Measurements from ENCODE around the gene SEC31B. TPM values are rescaled to one million over a fixed set of nuclear protein-coding genes. Genes with fewer than 3 reads are reported as not detected.

Gene SEC31B
- total and polyA plus RNA-seq, 2 experiments from 2014 or later = 2.9 to 6.7 TPM

- H3K9me2 ChIP-seq (ENCODE audit: insufficient read depth) = no peaks in the 10 kb centered on the region
- no peaks in the 10 kb centered on the region for H3K79me2 ChIP-seq (replicated peaks; ENCODE audit: insufficient read depth)
- TF ChIP-seq, protein P1, sequence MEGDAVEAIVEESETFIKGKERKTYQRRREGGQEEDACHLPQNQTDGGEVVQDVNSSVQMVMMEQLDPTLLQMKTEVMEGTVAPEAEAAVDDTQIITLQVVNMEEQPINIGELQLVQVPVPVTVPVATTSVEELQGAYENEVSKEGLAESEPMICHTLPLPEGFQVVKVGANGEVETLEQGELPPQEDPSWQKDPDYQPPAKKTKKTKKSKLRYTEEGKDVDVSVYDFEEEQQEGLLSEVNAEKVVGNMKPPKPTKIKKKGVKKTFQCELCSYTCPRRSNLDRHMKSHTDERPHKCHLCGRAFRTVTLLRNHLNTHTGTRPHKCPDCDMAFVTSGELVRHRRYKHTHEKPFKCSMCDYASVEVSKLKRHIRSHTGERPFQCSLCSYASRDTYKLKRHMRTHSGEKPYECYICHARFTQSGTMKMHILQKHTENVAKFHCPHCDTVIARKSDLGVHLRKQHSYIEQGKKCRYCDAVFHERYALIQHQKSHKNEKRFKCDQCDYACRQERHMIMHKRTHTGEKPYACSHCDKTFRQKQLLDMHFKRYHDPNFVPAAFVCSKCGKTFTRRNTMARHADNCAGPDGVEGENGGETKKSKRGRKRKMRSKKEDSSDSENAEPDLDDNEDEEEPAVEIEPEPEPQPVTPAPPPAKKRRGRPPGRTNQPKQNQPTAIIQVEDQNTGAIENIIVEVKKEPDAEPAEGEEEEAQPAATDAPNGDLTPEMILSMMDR (conservative IDR thresholded peaks at IDR 0.05; ENCODE audit: low read depth in 2 of 2) = no peak
- TF ChIP-seq, protein P2, sequence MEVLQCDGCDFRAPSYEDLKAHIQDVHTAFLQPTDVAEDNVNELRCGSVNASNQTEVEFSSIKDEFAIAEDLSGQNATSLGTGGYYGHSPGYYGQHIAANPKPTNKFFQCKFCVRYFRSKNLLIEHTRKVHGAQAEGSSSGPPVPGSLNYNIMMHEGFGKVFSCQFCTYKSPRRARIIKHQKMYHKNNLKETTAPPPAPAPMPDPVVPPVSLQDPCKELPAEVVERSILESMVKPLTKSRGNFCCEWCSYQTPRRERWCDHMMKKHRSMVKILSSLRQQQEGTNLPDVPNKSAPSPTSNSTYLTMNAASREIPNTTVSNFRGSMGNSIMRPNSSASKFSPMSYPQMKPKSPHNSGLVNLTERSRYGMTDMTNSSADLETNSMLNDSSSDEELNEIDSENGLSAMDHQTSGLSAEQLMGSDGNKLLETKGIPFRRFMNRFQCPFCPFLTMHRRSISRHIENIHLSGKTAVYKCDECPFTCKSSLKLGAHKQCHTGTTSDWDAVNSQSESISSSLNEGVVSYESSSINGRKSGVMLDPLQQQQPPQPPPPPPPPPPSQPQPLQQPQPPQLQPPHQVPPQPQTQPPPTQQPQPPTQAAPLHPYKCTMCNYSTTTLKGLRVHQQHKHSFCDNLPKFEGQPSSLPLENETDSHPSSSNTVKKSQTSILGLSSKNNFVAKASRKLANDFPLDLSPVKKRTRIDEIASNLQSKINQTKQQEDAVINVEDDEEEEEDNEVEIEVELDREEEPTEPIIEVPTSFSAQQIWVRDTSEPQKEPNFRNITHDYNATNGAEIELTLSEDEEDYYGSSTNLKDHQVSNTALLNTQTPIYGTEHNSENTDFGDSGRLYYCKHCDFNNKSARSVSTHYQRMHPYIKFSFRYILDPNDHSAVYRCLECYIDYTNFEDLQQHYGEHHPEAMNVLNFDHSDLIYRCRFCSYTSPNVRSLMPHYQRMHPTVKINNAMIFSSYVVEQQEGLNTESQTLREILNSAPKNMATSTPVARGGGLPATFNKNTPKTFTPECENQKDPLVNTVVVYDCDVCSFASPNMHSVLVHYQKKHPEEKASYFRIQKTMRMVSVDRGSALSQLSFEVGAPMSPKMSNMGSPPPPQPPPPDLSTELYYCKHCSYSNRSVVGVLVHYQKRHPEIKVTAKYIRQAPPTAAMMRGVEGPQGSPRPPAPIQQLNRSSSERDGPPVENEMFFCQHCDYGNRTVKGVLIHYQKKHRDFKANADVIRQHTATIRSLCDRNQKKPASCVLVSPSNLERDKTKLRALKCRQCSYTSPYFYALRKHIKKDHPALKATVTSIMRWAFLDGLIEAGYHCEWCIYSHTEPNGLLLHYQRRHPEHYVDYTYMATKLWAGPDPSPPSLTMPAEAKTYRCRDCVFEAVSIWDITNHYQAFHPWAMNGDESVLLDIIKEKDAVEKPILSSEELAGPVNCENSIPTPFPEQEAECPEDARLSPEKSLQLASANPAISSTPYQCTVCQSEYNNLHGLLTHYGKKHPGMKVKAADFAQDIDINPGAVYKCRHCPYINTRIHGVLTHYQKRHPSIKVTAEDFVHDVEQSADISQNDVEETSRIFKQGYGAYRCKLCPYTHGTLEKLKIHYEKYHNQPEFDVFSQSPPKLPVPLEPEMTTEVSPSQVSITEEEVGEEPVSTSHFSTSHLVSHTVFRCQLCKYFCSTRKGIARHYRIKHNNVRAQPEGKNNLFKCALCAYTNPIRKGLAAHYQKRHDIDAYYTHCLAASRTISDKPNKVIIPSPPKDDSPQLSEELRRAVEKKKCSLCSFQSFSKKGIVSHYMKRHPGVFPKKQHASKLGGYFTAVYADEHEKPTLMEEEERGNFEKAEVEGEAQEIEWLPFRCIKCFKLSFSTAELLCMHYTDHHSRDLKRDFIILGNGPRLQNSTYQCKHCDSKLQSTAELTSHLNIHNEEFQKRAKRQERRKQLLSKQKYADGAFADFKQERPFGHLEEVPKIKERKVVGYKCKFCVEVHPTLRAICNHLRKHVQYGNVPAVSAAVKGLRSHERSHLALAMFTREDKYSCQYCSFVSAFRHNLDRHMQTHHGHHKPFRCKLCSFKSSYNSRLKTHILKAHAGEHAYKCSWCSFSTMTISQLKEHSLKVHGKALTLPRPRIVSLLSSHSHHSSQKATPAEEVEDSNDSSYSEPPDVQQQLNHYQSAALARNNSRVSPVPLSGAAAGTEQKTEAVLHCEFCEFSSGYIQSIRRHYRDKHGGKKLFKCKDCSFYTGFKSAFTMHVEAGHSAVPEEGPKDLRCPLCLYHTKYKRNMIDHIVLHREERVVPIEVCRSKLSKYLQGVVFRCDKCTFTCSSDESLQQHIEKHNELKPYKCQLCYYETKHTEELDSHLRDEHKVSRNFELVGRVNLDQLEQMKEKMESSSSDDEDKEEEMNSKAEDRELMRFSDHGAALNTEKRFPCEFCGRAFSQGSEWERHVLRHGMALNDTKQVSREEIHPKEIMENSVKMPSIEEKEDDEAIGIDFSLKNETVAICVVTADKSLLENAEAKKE (CRISPR knock-in tag; IDR thresholded peaks at IDR 0.05) = no peak
- TF ChIP-seq POLR2AphosphoS5 (IDR thresholded peaks at IDR 0.05; ENCODE audit: low read depth) (no peak), EZH2phosphoT487 (IDR thresholded peaks at IDR 0.05; ENCODE audit: unreplicated experiment) (no peak), EZH2 (IDR thresholded peaks at IDR 0.05; ENCODE audit: low read depth, unreplicated experiment) (no peak), STAT1 (IDR thresholded peaks at IDR 0.05; ENCODE audit: unreplicated experiment) (no peak), ETS1 (IDR thresholded peaks at IDR 0.05) (no peak), ZNF114 (CRISPR knock-in tag; IDR thresholded peaks at IDR 0.05) (no peak)
- H3K4me3 ChIP-seq = no peak overlapping the region
- peaks cover 43% of the 10 kb centered on the region for H3K27me3 ChIP-seq (ENCODE audit: insufficient read depth)
- H3K36me3 Mint-ChIP-seq (ENCODE audit: low read depth) = no peaks in the 10 kb centered on the region
- H3K27ac ChIP-seq (ENCODE audit: low read depth) = no peak overlapping the region
- no peak overlapping the region for H2AFZ ChIP-seq
- H3K27ac Mint-ChIP-seq = no peak overlapping the region
- no peaks in the 10 kb centered on the region for H3K36me3 ChIP-seq (ENCODE audit: insufficient read depth)
- H3K4me3 Mint-ChIP-seq = no peak overlapping the region
- H3K27me3 Mint-ChIP-seq (ENCODE audit: insufficient read depth, low read depth, poor library complexity) = peaks cover 28% of the 10 kb centered on the region
- H3K9me3 Mint-ChIP-seq = peaks cover 2% of the 10 kb centered on the region; the same call in 2 of the 3 replicates
- peaks cover 4% of the 10 kb centered on the region; the same call in 2 of the 3 replicates for H3K4me1 Mint-ChIP-seq
- H3F3A ChIP-seq (replicated peaks; ENCODE audit: low read depth) = no peaks in the 10 kb centered on the region
- ATAC-seq (no peak), DNase-seq (ENCODE audit: low spot score) (no peak)
- H3K4me1 ChIP-seq (ENCODE audit: insufficient read depth) = no peaks in the 10 kb centered on the region
- no peaks in the 10 kb centered on the region for H4K20me1 ChIP-seq (replicated peaks; ENCODE audit: insufficient read depth)
- no peak overlapping the region for H3K4me2 ChIP-seq
Observed at GRCh38 chr10:100567826-100568225, 48.2 kb upstream of the SEC31B start.
